Activated naive CD4-positive, alpha-beta T cell treated with anti-CD3 and anti-CD28 coated beads, Interleukin-2, amount 10 ng/mL, durations not matched to agents 7 days and 5 days (primary cell): Measurements from ENCODE around the gene LRRC8C.

ENCODE experiments used
- CTCF ChIA-PET: fragments of 350-600 bp; sonication (Branson Sonifier 250); formaldehyde crosslinking; loops from one replicate; lab custom pipeline; 2021; ENCODE audit warnings: antibody characterized with exemption; lab: Charles Lee
- DNase-seq: peaks from one replicate; pipeline ENCODE4 v3.0.0-alpha.2; 2020
- H3K27ac Mint-ChIP-seq: one replicate; pipeline ENCODE4 v1.8.0; 2021; ENCODE audit warnings: mild to moderate bottlenecking, moderate library complexity, mixed read lengths
- H3K27me3 Mint-ChIP-seq: one replicate; pipeline ENCODE4 v1.8.0; 2021; ENCODE audit warnings: mild to moderate bottlenecking, mixed read lengths
- H3K36me3 Mint-ChIP-seq: one replicate; pipeline ENCODE4 v1.8.0; 2021; ENCODE audit warnings: mixed read lengths
- H3K4me1 Mint-ChIP-seq: one replicate; pipeline ENCODE4 v1.8.0; 2021; ENCODE audit warnings: mixed read lengths
- H3K4me3 Mint-ChIP-seq: one replicate; pipeline ENCODE4 v1.8.0; 2021; ENCODE audit warnings: mild to moderate bottlenecking, moderate library complexity, mixed read lengths
- H3K9me3 Mint-ChIP-seq: one replicate; pipeline ENCODE4 v1.8.0; 2021; ENCODE audit warnings: mixed read lengths

The LRRC8C gene

DNA sequence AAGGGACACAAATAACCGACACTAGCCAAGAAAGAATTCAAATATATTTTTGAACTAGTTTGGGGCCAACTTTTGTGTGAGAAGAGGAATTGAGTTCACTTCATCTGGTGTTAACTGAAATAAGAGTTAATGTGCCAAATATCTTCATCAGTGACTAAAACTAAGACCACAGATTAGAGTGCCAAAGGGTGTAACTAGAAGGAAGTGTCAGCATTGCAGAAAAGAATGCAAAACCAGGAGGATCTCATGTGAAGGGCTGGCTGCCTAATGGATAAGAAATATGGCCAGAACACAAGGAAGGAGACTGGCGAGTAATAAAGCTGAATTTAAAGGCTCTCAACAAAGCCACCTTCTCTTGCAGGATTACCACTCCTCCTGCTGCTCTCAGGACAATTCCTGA is 126.1 kb downstream of the LRRC8C start:
- Mint-ChIP-seq H3K4me3 (no peak overlapping the region), H3K27ac (peak overlapping the region; percentile 3), H3K27me3 (no peaks in the 10 kb centered on the region), H3K36me3 (peaks cover 15% of the 10 kb centered on the region), H3K9me3 (no peaks in the 10 kb centered on the region), H3K4me1 (peaks cover 91% of the 10 kb centered on the region)
- DNase-seq = no peak
- CTCF ChIA-PET = interaction anchor here (0.8 to 13.6 kb wide), 8 partner anchors 18 to 225 kb away, joined by 3 to 203 read pairs (median 4); partner anchors contain the start of gene LRRC8C

GRCh38 chr1:89760496-89760895 is 127.6 kb downstream of the LRRC8C start:
- Mint-ChIP-seq H3K9me3 (no peaks in the 10 kb centered on the region), H3K27ac (no peak overlapping the region), H3K27me3 (peaks cover 5% of the 10 kb centered on the region), H3K4me1 (peaks cover 79% of the 10 kb centered on the region), H3K4me3 (no peak overlapping the region), H3K36me3 (peaks cover 15% of the 10 kb centered on the region)
- DNase-seq = no peak
- CTCF ChIA-PET = interaction anchor here (13.6 kb wide), 1 partner anchor 130 kb away, joined by 203 read pairs; the partner anchor contains the start of gene LRRC8C

GRCh38 chr1:89761338-89761737 is 128.4 kb downstream of the LRRC8C start:
- peak overlapping the region; percentile 47 for H3K27ac Mint-ChIP-seq
- CTCF ChIA-PET = interaction anchor here (1.6 to 13.6 kb wide), 8 partner anchors 42 to 277 kb away, joined by 4 to 203 read pairs (median 32); partner anchors contain the start of gene LRRC8C
- H3K36me3 Mint-ChIP-seq = peaks cover 17% of the 10 kb centered on the region
- no peak for DNase-seq
- H3K9me3 Mint-ChIP-seq = no peaks in the 10 kb centered on the region
- no peak overlapping the region for H3K4me3 Mint-ChIP-seq
- H3K4me1 Mint-ChIP-seq = peaks cover 71% of the 10 kb centered on the region
- H3K27me3 Mint-ChIP-seq = peaks cover 5% of the 10 kb centered on the region

DNA sequence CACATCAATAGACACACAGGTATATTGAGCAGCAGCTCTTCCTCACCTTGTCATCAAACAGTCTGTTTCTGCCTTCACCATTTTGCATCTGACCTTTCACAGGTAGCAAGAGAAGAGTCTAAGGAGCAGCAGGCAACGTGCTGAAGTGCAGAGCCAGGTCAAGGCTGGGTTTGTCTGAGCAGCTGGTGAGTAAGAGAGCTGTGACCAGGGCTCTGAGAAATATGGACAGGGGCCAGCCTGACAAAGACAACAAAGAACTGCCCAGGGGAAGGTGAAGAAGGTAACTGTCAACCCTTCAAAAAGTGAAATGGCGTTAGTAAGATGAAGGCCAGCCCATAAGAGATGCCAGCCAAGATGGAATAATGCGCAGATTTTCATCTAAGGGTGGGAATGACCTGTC is 129.0 kb downstream of the LRRC8C start:
- peaks cover 65% of the 10 kb centered on the region for H3K4me1 Mint-ChIP-seq
- no peak overlapping the region for H3K27ac Mint-ChIP-seq

GRCh38 chr1:89762386-89762778 is 129.5 kb downstream of the LRRC8C start:
- peaks cover 11% of the 10 kb centered on the region for H3K27me3 Mint-ChIP-seq
- peak overlapping the region; percentile 71 for H3K4me3 Mint-ChIP-seq
- CTCF ChIA-PET = interaction anchor here (0.9 to 13.6 kb wide), 42 partner anchors 9 to 403 kb away, joined by 3 to 203 read pairs (median 5); partner anchors contain the start of gene LRRC8C
- no peak for DNase-seq
- peaks cover 60% of the 10 kb centered on the region for H3K4me1 Mint-ChIP-seq
- H3K36me3 Mint-ChIP-seq = peaks cover 17% of the 10 kb centered on the region
- H3K27ac Mint-ChIP-seq = no peak overlapping the region
- no peaks in the 10 kb centered on the region for H3K9me3 Mint-ChIP-seq

More for the DNA sequence above, 129.0 kb downstream of the LRRC8C start:
- CTCF ChIA-PET = interaction anchor here (1.4 to 13.6 kb wide), 17 partner anchors 36 to 302 kb away, joined by 4 to 203 read pairs (median 12); partner anchors contain the start of gene LRRC8C
- H3K9me3 Mint-ChIP-seq = no peaks in the 10 kb centered on the region
- H3K27me3 Mint-ChIP-seq = peaks cover 8% of the 10 kb centered on the region
- peaks cover 17% of the 10 kb centered on the region for H3K36me3 Mint-ChIP-seq
- no peak for DNase-seq
- peak overlapping the region; percentile 19 for H3K4me3 Mint-ChIP-seq

GRCh38 chr1:89762779-89763648 is 130.1 kb downstream of the LRRC8C start:
- Mint-ChIP-seq H3K4me1 (peaks cover 54% of the 10 kb centered on the region), H3K4me3 (peak overlapping the region; percentile 71), H3K9me3 (no peaks in the 10 kb centered on the region), H3K27ac (peak overlapping the region; percentile 80), H3K27me3 (peaks cover 11% of the 10 kb centered on the region), H3K36me3 (peaks cover 16% of the 10 kb centered on the region)
- peak; percentile 91 for DNase-seq
- CTCF ChIA-PET = interaction anchor here (0.9 to 13.6 kb wide), 47 partner anchors 9 to 404 kb away, joined by 3 to 203 read pairs (median 5); partner anchors contain the start of gene LRRC8C

DNA sequence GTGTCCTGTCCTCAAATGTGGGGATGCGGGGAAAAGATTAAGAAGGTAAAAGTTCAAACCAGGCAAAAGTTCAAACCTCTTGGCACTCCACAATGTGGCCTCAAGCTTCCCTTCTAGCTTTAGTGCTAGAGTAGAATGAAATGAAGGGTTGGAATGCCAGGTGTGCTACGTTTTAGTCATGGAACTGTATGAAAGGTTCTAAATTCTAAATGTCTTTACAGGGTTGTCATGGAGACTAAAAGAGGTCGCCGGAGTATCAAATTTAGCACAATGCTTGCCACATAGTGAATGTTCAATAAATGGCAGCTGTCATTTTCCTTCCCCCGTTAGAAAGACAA is 130.7 kb downstream of the LRRC8C start:
- H3K9me3 Mint-ChIP-seq = no peaks in the 10 kb centered on the region
- H3K36me3 Mint-ChIP-seq = peaks cover 14% of the 10 kb centered on the region
- no peak for DNase-seq
- H3K27ac Mint-ChIP-seq = peak overlapping the region; percentile 3
- peaks cover 48% of the 10 kb centered on the region for H3K4me1 Mint-ChIP-seq
- H3K27me3 Mint-ChIP-seq = peaks cover 11% of the 10 kb centered on the region
- H3K4me3 Mint-ChIP-seq = peak overlapping the region; percentile 71
- CTCF ChIA-PET = interaction anchor here (0.9 to 13.6 kb wide), 37 partner anchors 8 to 307 kb away, joined by 3 to 203 read pairs (median 6); partner anchors contain the start of gene LRRC8C

DNA sequence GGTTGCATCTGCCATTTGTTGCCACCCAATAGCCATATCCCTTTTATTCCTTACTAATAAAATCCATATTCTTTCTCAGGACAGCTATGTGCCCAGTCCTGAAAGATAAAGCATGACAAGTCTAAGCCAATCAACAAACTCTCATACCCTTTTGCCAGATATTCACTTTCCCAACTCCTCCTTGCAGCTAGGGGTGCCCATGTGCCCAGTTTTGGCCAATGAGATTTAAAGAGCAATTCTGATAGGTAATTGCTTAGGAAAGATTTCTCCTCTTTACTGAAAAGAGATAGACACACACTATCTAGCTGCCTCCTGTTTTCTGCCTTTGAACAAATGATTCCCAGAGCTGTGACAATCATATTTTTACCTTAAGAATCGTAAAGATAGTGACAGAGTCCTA is 132.9 kb downstream of the LRRC8C start:
- H3K36me3 Mint-ChIP-seq = peaks cover 4% of the 10 kb centered on the region
- CTCF ChIA-PET = interaction anchor here (1.4 to 13.6 kb wide), 3 partner anchors 9 to 135 kb away, joined by 3 to 203 read pairs (median 5); partner anchors contain the start of gene LRRC8C
- H3K9me3 Mint-ChIP-seq = no peaks in the 10 kb centered on the region
- no peak overlapping the region for H3K4me3 Mint-ChIP-seq
- no peak for DNase-seq
- H3K4me1 Mint-ChIP-seq = peaks cover 31% of the 10 kb centered on the region
- no peak overlapping the region for H3K27ac Mint-ChIP-seq
- peaks cover 24% of the 10 kb centered on the region for H3K27me3 Mint-ChIP-seq

DNA sequence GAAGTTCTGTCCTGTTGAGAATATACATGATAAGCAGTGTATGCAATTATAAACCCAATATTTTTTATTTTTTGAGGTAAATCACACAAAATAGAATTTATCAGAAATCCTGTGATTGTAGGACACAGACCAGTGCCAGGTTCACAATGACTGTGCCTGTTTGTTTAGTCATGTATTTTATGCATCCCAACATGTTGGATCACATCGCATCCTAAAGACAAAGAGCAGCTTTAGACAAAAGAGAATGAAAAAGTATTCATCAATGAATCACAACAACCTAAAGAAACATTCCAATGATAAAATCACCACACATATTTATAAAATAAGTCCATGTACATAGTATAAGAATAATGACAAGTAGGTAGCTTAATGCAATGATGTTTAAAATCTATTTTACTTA is 134.7 kb downstream of the LRRC8C start:
- Mint-ChIP-seq H3K4me3 (no peak overlapping the region), H3K4me1 (peaks cover 17% of the 10 kb centered on the region), H3K27me3 (peaks cover 32% of the 10 kb centered on the region), H3K36me3 (peaks cover 4% of the 10 kb centered on the region), H3K27ac (no peak overlapping the region), H3K9me3 (no peaks in the 10 kb centered on the region)
- no peak for DNase-seq
- CTCF ChIA-PET = interaction anchor here (1.0 kb wide), 1 partner anchor 35 kb away, joined by 3 read pairs; no protein-coding TSS in a partner anchor
